GM13977 (cell line): ENCODE results near the gene NEDD1.

Experiments used
- DNase-seq: peaks from one replicate; pipeline ENCODE4 v3.0.0; 2012; ENCODE audit warnings: low spot score
- CTCF ChIP-seq: IDR thresholded peaks from 2 replicates; pipeline ENCODE4 v1.5.1; 2012; ENCODE audit warnings: mild to moderate bottlenecking, control low read depth; ENCODE audit not compliant: insufficient read depth; ENCODE audit errors: extremely low read depth, missing control alignments
- in situ Hi-C: fragments of 300-500 bp; cut with MboI; formaldehyde crosslinking; loops from one replicate; pipeline ENCODE4 v1.12.0; 2022; ENCODE audit warnings: low sequenced_read_pairs, low pct_unique_long_range_greater_than_20kb, mixed read lengths, inconsistent platforms; ENCODE audit not compliant: unreplicated experiment

Gene NEDD1

GRCh38 chr12:96906849-96907670, at the start of gene NEDD1:
TSS of gene NEDD1 (plus strand) at chr12:96907257. CDS start at chr12:96909760, 2,503 bp downstream.
- in situ Hi-C loops, result no loop called here
- no peak for TF ChIP-seq CTCF
- DNase-seq, result peak; percentile 95

GRCh38 chr12:96858162-96858561, 48.9 kb upstream of the NEDD1 start:
- no peak for TF ChIP-seq CTCF
- in situ Hi-C loops, result no loop called here
- DNase-seq, result no peak

GRCh38 chr12:96861656-96862055, 45.4 kb upstream of the NEDD1 start:
- no peak for TF ChIP-seq CTCF
- in situ Hi-C loops, result no loop called here
- DNase-seq, result no peak

- in situ Hi-C loops, result no loop called here
- no peak for TF ChIP-seq CTCF
- DNase-seq, result no peak
Observed at GRCh38 chr12:96862326-96862725, 44.7 kb upstream of the NEDD1 start.

- no peak for DNase-seq
- in situ Hi-C loops, result no loop called here
- TF ChIP-seq CTCF, result no peak
Observed at GRCh38 chr12:96864335-96864734, 42.7 kb upstream of the NEDD1 start.

GRCh38 chr12:96866801-96867590, 40.1 kb upstream of the NEDD1 start:
- no peak for TF ChIP-seq CTCF
- in situ Hi-C loops, result no loop called here
- no peak for DNase-seq
